NCI-H2196 treated with DMSO at 0.1 percent for 48 hours (cell line): ENCODE results near the gene PHF10.
"Not testable (repeated sequence)": the region's sequence is repeated elsewhere in the genome, so short reads cannot be mapped to it uniquely, and the experiment has no call there.

Source experiments
- DNase-seq: peaks from one replicate; lab custom pipeline; 2025; ENCODE audit not compliant: unreplicated experiment; lab: John Stamatoyannopoulos, UW

PHF10 gene

DNA sequence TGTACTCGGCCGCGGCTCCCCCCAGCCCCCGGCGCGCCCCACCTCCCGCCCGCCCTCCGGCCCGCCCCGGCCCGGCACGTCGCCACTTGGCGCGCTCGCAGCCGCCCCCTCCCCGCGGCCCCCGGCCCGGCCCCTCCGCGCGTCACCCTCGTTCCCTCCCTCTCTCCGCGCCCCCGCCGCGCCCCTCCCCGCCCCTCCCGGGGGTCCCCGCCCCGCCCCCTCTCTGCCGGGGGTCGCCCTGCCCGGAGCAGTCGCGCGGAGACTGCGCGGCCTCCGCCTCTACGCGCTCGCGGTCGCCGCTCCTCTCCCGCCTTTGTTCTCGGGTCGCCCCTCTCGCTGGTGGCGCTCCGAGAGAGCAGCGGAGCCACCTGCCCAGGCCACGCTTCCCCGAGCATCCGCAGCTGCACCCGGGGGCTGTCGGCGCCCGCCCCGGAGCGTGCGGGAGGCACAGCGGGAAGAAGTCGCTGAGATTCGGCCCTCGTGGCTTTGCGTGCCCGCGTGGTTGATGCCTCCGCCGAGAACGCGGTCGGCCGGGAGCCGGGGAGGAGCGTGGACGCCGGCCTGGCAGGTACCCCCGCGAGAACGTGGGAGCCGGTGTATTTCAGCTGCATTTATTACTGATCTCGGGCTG lies at the start of gene PHF10:
Gene PHF10, minus strand, starts transcription at position 7 of the 631 bp plus-strand sequence. CDS start 569 bp downstream, outside the sequence.
- no peak for DNase-seq

DNA sequence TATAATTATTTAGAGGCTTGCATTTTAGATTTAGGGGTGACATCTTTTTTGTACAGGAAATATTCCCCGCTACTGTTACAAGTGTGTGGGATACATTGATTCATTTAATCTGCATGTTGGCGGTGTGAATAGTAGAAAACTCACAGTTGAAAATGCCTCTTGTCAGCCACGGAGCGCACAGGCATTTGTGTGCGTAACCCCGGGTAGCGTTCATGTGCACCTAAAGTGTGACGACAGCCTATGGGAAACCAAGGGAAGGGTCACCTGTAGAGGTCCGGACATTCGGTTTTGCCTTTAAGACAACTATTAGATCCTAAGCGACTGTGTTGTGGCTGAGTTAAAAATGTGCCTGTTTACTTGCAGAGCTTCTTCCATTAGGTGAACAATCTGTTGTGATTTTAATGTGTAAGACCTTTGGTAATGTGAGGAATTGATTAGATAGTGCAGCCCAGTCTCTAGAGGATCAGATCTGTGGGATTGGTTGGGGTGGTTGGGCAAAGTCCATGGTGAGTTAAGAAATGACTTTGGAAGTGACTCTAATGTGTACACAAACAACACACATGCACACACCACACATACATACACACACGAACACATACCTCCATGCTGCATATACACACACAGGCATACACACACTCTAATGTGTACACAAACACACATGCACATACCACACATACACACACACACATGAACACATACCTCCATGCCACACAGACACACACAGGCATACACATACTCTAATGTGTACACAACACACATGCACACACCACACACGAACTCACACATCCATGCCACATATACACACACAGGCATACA lies 42.8 kb upstream of the PHF10 start:
- no peak for DNase-seq

DNA sequence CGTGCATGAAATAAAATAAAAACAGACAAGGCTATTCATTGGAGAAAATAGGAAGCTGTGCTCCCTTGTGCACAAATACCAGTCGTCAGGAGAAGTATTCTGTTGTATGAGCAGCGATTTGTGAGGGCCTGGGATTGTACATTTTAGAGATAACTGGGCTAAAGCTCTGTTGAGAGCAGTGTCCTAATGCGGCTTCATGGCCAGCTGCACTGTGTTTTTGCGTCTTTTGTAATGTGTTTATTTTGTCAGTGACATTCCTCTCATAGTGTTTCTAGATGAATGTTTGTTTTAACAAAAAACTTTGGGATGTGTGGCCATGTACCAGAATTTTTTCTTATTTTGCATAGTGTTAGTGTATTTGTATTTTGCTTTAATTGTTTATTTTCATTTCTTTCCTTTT lies 41.9 kb upstream of the PHF10 start:
- DNase-seq = no peak

DNA sequence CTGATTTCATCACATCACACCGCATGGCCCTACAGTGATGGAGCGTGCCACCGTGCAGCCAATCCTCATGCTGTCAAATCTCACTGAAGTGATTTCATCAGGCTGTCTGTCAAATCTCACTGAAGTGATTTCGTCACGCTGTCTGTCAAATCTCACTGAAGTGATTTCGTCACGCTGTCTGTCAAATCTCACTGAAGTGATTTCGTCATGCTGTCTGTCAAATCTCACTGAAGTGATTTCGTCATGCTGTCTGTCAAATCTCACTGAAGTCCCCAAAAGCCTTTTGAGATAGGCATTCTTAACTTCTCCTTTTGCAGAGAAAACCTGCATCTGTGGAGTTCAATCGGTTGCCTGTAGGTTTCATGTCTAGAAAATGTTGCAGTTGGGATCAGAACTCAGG lies 41.5 kb upstream of the PHF10 start:
- DNase-seq = not testable (repeated sequence)

DNA sequence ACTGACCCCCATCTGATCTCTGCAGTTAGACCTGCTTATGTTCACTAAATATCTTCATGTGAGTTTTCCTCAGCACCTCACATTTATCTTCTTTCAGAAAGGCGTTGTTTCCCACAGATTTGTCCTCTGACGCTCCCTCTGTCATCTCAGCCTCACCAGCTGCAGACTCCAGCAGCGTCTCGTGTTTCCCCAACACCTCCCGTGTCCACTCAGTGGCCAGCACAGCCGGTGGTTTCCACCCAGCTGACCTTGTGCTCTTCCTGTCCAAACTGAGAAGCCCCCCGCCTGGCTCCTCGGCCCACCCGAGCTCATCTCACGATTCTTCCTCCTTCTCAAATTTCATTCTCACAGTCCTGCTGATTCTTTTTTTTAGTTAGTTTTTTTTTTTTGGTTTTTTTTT lies 39.6 kb upstream of the PHF10 start:
- no peak for DNase-seq

DNA sequence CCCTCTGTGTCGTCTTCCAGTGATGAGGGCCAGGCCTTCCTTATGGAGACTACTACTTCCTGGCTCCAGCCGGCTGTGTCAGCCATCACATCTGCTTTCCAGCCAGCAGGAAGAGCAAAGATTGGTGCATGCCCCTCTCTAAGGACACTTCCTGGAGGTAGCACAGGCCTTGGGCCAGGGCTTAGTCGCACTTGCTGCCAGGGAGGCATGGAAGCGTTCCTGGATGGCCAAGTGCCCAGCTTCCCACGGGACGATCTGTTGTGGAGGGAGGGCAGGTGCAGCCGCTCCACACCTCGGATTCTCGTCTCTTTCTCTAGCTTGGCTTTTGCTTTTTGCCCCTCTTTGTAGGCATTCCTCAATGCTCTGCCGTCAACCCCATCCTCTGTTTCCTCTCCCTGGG lies 39.0 kb upstream of the PHF10 start:
- no peak for DNase-seq

DNA sequence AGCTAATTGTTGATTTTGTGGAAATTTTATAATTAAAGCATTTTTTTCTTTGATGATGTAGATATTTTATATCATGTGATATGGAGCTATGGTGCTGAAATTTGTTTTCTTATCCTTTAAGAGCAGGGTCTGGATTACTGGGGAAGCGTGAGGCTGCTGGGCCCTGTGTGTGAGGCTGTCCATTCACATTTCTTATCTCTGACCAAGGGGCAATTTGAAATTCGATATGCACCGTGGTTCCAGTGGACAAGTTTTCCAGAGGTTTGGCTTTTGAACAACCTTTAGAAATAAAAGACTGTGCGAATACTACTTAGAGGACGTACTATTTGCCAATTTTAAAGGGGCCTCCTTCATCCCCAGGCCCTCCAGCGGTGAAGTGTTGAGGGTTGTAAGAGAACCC lies 30.9 kb upstream of the PHF10 start:
- no peak for DNase-seq

DNA sequence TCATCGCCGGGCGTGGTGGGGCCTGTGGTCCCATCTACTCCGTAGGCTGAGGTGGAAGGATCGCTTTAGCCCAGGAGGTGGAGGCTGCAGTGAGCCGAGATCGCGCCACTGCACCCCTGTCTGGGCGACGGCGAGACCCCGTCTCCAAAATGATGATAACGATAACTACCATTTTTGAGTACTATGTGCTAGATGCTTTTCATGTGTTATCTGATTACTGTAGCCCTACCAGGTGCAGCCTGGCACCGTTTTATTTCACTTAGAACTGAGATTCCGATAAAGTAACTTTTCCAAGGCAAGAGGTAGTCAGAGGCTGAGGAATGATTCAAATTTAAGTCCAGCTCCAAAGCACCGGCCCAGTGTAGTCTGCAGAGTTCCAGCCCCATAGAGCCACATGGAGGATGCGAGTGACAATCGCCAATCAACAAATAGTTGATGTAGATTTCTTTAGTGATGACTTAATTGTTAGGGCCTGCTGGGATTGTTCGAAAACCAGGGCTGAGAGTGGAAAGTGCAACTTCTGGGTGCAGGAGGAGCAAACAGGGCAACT lies 27.8 kb upstream of the PHF10 start:
- DNase-seq = no peak

DNA sequence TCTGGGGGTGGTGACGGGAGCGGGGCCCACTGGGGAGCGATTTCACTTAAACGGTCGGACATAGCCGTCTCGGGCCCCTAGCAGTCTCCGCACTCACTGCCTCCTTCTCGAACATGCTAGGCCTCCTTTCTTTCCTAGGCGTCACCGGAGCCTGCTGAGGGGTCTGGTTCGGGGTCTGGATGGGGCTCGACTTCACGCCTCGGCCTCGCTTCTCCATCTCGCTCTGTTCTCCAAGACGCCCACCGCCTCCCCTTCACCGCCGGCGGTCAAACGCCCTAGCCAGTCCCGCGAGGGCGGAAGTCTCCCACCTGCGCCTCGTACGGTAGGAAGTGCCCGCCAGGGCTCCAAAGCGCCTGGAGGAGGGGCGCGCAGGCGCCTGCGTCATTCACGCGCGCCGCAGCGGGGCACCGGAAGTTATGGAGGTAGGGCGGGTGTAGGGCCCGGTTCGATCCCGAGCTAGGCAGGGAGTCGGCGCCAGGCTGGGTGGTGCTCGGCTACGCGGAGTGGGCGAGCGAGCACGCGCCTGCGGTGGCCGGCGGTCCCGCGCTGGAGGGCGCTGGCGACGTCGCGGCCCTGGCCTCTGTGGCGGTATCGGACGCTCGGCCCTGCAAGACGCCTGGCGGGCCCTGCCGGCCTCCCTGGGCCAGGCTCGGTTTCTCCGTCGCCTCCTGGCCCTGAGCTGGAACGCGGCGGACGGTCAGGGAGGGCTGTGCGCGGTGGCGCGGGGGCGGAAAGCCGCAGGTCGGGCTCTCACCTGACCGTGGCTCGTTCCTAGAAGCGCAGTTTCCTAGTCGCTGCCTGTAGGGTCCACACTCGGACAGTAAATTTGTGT lies 27.2 kb upstream of the PHF10 start, which contains the start of the genes DYNLT2 and ERMARD:
Gene DYNLT2, minus strand, starts transcription at position 331 of the 832 bp plus-strand sequence. Its CDS starts 114 bp downstream, at position 217.
Gene ERMARD, plus strand, starts transcription at position 381 of the 832 bp plus-strand sequence. Its CDS starts 36 bp downstream, at position 417.
- DNase-seq = peak; percentile 62

DNA sequence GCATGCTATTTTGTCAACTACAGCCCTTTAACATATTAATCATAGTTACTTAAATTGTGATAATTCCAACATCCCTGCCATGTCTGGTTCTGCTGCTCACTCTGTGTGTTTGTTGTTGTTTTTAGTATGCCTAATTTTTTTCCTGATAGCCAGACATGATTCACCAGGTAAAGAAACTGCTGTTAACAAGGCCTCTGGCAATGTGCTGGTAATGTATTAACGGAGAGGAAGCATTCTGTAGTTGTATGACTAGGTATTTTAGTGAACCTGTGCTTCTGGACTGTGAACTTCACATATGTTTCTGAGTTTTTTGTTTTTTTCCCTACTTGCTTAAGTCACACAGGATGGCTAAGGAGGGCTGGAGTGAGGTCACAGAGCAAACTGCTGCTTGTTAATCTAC lies 22.3 kb upstream of the PHF10 start:
- no peak for DNase-seq

DNA sequence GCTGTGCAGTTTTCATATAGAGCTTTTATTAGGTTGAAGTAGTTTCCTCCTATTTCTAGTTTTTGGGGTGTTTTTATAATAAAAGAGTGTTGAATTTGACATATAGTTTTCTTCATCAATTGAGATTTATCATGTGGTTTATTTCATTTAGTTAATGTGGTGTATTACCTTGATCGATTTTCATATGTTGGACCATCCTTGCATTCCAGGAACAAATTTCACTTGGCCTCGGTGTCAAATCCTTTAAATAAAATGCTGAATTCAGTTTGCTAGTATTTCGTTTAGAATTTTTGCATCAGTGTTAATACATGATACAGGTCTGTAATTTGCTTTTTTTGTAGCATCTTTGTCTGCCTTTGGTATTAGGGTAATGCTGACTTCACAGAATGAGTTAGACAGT lies 21.1 kb upstream of the PHF10 start:
- no peak for DNase-seq

DNA sequence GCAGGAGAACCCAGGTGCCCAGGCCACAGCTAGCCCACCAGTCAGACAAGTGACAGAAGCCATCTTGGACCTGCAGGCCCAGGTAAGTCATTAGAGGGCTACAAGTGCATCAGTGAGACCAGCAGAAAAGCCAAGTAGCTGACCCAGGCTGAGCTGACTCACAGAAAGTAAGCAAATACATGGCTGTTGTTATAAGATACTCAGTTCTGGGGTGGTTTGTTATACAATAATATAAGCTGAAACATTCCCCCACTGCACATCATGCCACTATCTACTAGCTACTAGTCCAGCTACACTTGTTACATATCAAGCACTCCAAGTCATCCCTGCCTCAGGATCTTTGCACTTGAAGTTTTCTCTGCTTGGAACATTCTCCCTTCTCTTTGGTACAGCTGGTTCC lies 17.0 kb upstream of the PHF10 start:
- DNase-seq = no peak

DNA sequence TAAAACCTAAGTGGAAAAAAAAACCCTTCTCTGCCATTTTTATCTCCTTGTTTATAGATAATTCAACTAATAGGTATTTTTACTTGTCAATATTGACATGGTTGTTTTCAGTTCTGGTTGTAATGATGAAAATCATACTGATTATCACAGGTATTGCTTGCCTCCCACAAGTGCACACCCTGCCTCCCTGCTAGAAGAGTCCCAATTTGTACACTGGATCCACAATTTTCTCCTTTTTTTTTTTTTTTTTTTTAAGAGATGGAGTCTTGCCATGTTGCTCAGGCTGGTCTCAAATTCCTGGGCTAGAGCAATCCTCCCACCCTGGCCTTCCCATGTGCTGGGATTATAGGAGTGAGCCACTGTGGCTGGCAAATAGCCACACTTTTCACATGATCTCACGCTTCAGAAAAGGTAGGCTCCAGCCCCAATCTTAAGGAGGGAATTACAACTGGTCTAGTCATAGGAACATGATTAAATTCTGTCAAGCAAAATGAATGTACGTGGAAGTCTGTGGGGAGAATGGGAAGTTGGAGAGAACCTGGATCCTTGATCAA lies 14.8 kb upstream of the PHF10 start:
- no peak for DNase-seq

DNA sequence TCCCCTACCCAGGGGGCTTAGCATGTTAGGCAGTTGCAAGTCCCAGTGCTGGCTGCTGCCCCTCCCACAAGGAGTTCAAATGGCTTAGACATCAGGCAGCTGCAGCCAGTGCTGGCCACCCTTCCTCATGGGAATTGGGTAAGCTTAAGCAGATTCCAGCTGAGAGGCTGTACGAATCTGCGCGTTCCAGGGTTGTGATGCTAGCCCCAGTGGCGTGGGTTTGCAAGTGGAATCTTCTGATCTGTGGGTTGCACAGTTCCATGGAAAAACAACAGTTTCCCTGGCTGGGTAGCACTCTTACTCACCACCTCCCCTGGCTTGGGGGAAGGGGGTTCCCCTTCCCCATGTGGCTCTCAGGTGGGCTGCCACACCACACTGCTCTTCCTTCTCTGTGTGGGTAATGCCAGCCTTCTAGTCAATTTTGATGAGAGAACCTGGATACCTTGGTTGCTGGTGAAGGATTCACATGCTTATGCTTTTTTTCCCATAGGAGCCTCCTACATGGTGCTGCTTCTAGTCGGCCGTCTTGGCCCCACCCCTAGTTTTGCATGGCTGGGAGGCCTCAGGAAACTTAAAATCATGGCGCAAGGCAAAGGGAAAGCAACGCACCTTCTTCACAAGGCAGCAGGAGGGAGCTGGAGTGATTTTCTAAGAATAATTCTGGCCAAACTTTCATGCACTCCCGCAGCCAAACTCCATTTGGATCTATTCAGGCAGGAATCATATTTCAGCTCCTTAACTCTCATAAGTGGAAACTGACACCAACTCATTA lies 14.1 kb upstream of the PHF10 start:
- DNase-seq = no peak

DNA sequence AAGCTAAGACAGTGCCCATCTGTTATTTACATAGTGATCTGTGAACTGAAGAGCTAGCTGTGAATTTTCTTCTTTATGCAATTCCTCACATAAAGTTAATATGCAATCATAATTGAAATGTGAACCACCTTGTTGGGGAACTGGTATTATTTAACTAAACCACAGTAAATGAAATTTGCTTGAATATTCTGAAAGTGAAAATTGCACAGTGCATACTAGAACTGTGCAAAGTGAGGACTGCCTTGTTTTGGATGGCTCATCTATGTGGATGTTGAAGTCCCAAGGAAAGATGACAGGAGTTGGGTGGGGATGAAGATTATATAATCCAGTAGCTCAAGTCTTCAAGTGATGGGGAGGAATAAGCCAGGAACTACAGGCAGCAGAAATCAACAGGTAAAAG lies 5.7 kb upstream of the PHF10 start:
- no peak for DNase-seq

DNA sequence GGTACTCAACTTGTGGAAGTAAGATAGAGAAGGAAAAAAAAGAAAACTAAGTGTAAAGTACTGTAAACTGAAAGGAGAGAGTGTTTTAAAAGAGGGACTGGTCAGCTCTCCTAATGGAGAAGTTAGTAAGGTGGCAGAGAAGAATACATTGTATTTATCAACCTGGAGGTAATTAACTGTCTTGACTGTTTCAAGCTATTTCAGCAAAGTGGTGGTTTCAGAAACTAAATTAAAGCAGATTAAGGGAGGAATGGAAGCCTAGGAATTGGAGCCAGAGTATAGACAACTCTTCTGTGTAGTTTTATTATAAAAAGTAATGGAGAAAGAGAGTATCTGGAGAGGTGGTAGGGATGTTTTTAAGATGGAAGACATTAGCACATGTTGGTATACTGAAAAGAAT lies 2.7 kb upstream of the PHF10 start:
- no peak for DNase-seq

DNA sequence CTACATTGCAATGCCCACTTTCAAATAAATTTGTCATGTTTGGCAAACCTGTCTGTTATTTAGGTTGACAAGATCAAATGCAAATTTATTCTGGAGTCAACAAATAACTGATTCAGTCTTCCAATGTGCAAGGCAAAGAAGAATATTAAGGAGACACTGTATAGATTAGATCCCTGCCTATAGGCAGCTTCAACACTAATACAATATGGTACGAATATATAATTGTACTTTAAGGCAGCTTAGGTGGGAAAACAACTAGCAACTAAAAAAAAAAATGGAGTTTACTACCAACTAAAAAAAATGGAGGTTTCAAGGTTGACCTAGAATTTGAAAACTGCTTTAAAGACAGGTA lies 1.7 kb upstream of the PHF10 start:
- no peak for DNase-seq

DNA sequence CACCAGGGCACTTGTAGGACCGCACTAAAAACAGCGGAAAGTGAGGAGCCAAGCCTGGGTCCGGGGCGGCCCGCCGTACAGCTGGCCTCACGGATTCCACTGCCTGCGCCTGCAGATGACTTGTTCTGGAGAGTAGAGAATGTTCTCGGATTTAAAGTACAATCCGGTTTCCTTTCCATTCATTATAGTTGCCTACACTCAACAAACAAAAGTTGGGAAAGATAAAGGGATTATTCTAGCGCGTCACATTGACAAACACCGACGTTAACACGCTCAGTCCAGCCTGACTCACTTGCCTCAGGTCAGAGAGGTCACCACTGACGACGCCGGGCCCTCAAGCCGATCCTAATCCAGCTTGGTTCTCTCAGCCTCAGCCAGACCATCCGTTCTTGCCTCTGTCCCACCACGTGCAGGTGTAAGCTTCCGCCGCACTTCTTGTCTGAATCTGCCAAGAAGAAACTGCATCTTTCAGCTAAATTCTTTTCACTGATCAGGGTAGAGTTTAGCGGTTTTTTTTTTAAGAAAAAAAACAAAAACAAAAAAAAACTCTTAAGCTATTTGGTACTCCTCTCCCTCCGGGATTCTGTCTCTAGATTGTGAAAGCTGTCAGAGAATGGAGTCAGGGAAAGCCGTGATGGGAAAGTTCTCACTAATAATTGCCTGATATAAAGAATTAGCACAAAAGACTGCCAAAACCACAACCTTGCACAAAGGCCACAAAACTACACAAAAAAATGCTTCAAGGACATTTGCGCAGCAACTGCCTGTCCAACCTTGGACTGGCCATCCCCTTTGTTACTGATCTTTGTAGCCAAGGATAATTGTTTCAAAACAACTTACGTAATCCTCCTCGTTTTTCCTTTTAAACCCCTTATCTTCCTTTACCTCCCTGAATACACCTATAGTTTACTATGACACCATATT lies 1.1 kb upstream of the PHF10 start:
- no peak for DNase-seq

DNA sequence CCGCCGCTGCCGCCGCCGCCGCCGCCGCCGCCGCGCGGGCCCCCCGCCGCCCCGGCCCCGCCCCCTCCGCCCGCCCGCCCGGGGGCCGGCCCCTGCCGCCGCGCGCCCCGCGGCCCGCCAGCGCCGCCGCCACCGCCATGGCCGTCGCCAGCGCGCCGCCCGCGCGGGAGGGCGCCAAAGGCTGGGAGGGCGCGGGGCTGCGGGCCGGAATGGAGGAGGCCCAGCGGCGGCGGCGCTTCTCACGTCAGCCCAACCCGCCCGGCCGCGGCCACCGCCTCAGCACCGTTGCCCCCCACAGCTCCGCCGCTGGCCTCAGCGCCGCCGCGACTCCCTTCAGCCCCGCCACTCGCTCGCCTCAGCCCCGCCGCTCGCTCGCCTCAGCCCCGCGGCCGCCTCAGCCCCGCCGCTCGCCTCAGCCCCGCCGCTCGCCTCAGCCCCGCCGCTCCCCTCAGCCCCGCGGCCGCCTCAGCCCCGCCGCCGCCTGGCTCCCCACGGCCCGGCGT lies 258 bp downstream of the PHF10 start:
- DNase-seq = no peak
